ENCODE measurements around the gene CCDC85B.
A peak's percentile ranks its signal among the peaks of the same experiment; 100 is the strongest.

CCDC85B gene

GRCh38 chr11:65870307-65870658 is 20.2 kb upstream of the CCDC85B start:
- Histone ChIP-seq H3K36me3 (peaks cover 30% of the 10 kb centered on the region), H3K9me3 (no peaks in the 10 kb centered on the region), H3K27me3 (no peaks in the 10 kb centered on the region), H3K4me1 (ENCODE audit: control insufficient read depth in 1 of 2, insufficient read depth in 1 of 2, low read depth in 1 of 2, low read length in 1 of 2) (peaks cover 43 to 45% of the 10 kb centered on the region in 2 experiments), H3K4me3 (ENCODE audit: low read depth in 1 of 2, low read length in 1 of 2) (no peak overlapping the region), H3K27ac (no peak overlapping the region)
- TF ChIP-seq CTCF (IDR thresholded peaks at IDR 0.05): no peak

GRCh38 chr11:65870706-65871681 is 19.5 kb upstream of the CCDC85B start:
- Histone ChIP-seq H3K9me3 (no peaks in the 10 kb centered on the region), H3K36me3 (peaks cover 23% of the 10 kb centered on the region), H3K27ac (peak overlapping the region; percentile 76), H3K27me3 (no peaks in the 10 kb centered on the region), H3K4me1 (ENCODE audit: control insufficient read depth in 1 of 2, insufficient read depth in 1 of 2, low read depth in 1 of 2, low read length in 1 of 2) (peaks cover 43 to 45% of the 10 kb centered on the region in 2 experiments), H3K4me3 (ENCODE audit: low read depth in 1 of 2, low read length in 1 of 2) (no peak overlapping the region)
- no peak for TF ChIP-seq CTCF (IDR thresholded peaks at IDR 0.05)

GRCh38 chr11:65871811-65872548 is 18.5 kb upstream of the CCDC85B start:
- H3K27ac ChIP-seq: peak overlapping the region; percentile 76

GRCh38 chr11:65872586-65873317 is 17.7 kb upstream of the CCDC85B start, which contains the start of gene EFEMP2:
TSS of gene EFEMP2 (minus strand) at chr11:65872800. CDS start at chr11:65872354, 446 bp downstream.
- H3K4me3 ChIP-seq (ENCODE audit: low read depth in 1 of 2, low read length in 1 of 2): peak within 1 kb of the TSS; percentile 91
- no peaks in the 10 kb centered on the region for H3K9me3 ChIP-seq
- no peak for TF ChIP-seq CTCF (IDR thresholded peaks at IDR 0.05)
- peak within 1 kb of the TSS; percentile 76 for H3K27ac ChIP-seq
- no peaks in the 10 kb centered on the region for H3K27me3 ChIP-seq
- H3K4me1 ChIP-seq (ENCODE audit: control insufficient read depth in 1 of 2, insufficient read depth in 1 of 2, low read depth in 1 of 2, low read length in 1 of 2): peaks cover 36 to 41% of the 10 kb centered on the region in 2 experiments
- peaks cover 7% of the 10 kb centered on the region for H3K36me3 ChIP-seq

More at GRCh38 chr11:65871811-65872548, 18.5 kb upstream of the CCDC85B start:
- no peaks in the 10 kb centered on the region for H3K27me3 ChIP-seq
- H3K9me3 ChIP-seq: no peaks in the 10 kb centered on the region
- H3K4me1 ChIP-seq (ENCODE audit: control insufficient read depth in 1 of 2, insufficient read depth in 1 of 2, low read depth in 1 of 2, low read length in 1 of 2): peaks cover 43 to 45% of the 10 kb centered on the region in 2 experiments
- peaks cover 15% of the 10 kb centered on the region for H3K36me3 ChIP-seq
- TF ChIP-seq CTCF (IDR thresholded peaks at IDR 0.05): no peak
- peak overlapping the region; percentile 12 to 91 for H3K4me3 ChIP-seq (ENCODE audit: low read depth in 1 of 2, low read length in 1 of 2)
